ENCODE data around the gene THRB. TPM values are rescaled to one million over a fixed set of nuclear protein-coding genes. Genes with fewer than 3 reads are reported as not detected.

The THRB gene
- total and polyA plus RNA-seq, 8 donors, result 2.1 to 12.4 (median 7.8) TPM

- no peaks in the 10 kb centered on the region for H3K9me3 ChIP-seq
- H3K4me1 ChIP-seq, result peaks cover 0 to 25% (median 13%) of the 10 kb centered on the region in 3 donors
- WGBS, 2 donors, result 79 to 82% methylated on average over 5 of the region's 5 CpGs
- TF ChIP-seq, protein P1, sequence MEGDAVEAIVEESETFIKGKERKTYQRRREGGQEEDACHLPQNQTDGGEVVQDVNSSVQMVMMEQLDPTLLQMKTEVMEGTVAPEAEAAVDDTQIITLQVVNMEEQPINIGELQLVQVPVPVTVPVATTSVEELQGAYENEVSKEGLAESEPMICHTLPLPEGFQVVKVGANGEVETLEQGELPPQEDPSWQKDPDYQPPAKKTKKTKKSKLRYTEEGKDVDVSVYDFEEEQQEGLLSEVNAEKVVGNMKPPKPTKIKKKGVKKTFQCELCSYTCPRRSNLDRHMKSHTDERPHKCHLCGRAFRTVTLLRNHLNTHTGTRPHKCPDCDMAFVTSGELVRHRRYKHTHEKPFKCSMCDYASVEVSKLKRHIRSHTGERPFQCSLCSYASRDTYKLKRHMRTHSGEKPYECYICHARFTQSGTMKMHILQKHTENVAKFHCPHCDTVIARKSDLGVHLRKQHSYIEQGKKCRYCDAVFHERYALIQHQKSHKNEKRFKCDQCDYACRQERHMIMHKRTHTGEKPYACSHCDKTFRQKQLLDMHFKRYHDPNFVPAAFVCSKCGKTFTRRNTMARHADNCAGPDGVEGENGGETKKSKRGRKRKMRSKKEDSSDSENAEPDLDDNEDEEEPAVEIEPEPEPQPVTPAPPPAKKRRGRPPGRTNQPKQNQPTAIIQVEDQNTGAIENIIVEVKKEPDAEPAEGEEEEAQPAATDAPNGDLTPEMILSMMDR (IDR thresholded peaks at IDR 0.05), result no peak
- FAIRE-seq, result no peak
- H3K36me3 ChIP-seq, result no peaks in the 10 kb centered on the region
- ATAC-seq, result no peak
- H3K27me3 ChIP-seq, result no peaks in the 10 kb centered on the region
- no peak overlapping the region for H3K4me3 ChIP-seq
- intact Hi-C loops (cut with DNase I), result loop anchor here in 1 of 3 donors (10.0 kb wide), 1 partner anchor 60 kb away; no protein-coding TSS in a partner anchor
- DNase-seq, result no peak
- no peak overlapping the region for H3K27ac ChIP-seq
Measured at GRCh38 chr3:24184528-24185176, 310.0 kb downstream of the THRB start.

GRCh38 chr3:24182756-24183155, 311.9 kb downstream of the THRB start:
- FAIRE-seq (no peak), DNase-seq (no peak), ATAC-seq (no peak)
- TF ChIP-seq, protein P1 (IDR thresholded peaks at IDR 0.05), result no peak
- Histone ChIP-seq H3K36me3 (no peaks in the 10 kb centered on the region), H3K27me3 (no peaks in the 10 kb centered on the region), H3K4me1 (peaks cover 0 to 26% (median 13%) of the 10 kb centered on the region in 3 donors), H3K9me3 (no peaks in the 10 kb centered on the region), H3K27ac (no peak overlapping the region), H3K4me3 (no peak overlapping the region)
- 97 to 98% methylated on average over 2 of the region's 2 CpGs for WGBS, 2 donors
- intact Hi-C loops (cut with DNase I), result loop anchor here in 1 of 3 donors (10.0 kb wide), 1 partner anchor 62 kb away; no protein-coding TSS in a partner anchor

DNA sequence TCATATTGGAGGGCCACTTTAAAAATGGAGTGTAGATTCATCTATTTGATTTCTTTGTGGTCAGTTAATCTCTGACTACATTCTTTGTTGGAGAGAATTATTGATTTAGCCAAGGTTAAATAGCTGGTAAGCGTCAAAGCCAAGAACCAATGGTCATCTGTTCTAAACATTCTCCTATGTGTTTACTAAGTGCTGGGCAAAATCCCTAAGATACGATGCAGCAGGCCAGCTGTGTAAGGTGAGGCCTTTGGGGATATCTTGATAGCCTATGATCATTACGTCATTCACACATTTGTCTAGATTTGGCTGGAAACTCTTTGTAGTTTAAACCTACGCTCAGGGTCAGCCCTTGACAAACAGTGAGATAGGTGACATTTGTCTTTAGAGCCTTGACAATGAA, 313.4 kb downstream of the THRB start:
- ATAC-seq, result peak; percentile 79 to 89 (median 82)
- 9 to 19% methylated on average over 4 of the region's 4 CpGs for WGBS, 2 donors
- H3K9me3 ChIP-seq, result no peaks in the 10 kb centered on the region
- H3K4me1 ChIP-seq, result peaks cover 0 to 26% (median 13%) of the 10 kb centered on the region in 3 donors
- no peaks in the 10 kb centered on the region for H3K27me3 ChIP-seq
- TF ChIP-seq, protein P1 (IDR thresholded peaks at IDR 0.05), result no peak
- intact Hi-C loops (cut with DNase I), result loop anchor here in 1 of 3 donors (10.0 kb wide), 1 partner anchor 64 kb away; no protein-coding TSS in a partner anchor
- H3K4me3 ChIP-seq, result no peak overlapping the region
- peak overlapping the region in 2 of 4 donors; percentile 11 to 20 for H3K27ac ChIP-seq
- peak in 2 of 6 donors; percentile 25 to 35 for DNase-seq
- H3K36me3 ChIP-seq, result no peaks in the 10 kb centered on the region
- FAIRE-seq, result no peak

DNA sequence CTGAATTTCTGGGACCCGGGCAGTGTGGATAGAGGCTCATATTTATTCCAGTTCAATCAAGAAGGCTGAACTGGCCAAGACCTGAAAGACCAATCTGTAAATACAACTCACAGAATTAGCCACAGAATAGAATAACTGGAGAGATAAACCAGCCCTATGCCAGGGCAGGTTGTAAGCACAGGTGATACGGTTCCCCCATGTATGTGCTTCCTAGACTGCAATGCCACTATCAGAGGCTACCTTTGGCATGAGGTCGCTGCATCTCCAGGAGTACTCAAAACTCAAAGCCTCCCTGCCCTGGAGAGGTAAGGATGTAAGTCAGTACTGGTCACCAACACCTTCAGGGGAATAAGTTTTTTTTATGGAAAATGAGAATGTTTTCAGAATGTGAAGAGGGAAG, 314.0 kb downstream of the THRB start:
- TF ChIP-seq, protein P1 (IDR thresholded peaks at IDR 0.05), result no peak
- H3K36me3 ChIP-seq, result no peaks in the 10 kb centered on the region
- H3K4me1 ChIP-seq, result peaks cover 0 to 21% (median 13%) of the 10 kb centered on the region in 3 donors
- 40 to 49% methylated on average over 3 of the region's 3 CpGs for WGBS, 2 donors
- FAIRE-seq, result no peak
- peak overlapping the region in 1 of 4 donors; percentile 20 for H3K27ac ChIP-seq
- peak; percentile 31 to 71 (median 56) for ATAC-seq
- no peaks in the 10 kb centered on the region for H3K9me3 ChIP-seq
- no peak for DNase-seq
- no peak overlapping the region for H3K4me3 ChIP-seq
- H3K27me3 ChIP-seq, result no peaks in the 10 kb centered on the region
- intact Hi-C loops (cut with DNase I), result loop anchor here in 1 of 3 donors (10.0 kb wide), 1 partner anchor 64 kb away; no protein-coding TSS in a partner anchor

- intact Hi-C loops (cut with DNase I), result no loop called here
- peaks cover 0 to 21% (median 13%) of the 10 kb centered on the region in 3 donors for H3K4me1 ChIP-seq
- no peak overlapping the region for H3K4me3 ChIP-seq
- DNase-seq, result no peak
- WGBS, 2 donors, result 87 to 90% methylated on average over 5 of the region's 5 CpGs
- TF ChIP-seq, protein P1 (IDR thresholded peaks at IDR 0.05), result no peak
- H3K27me3 ChIP-seq, result no peaks in the 10 kb centered on the region
- H3K27ac ChIP-seq, result no peak overlapping the region
- no peak for FAIRE-seq
- no peaks in the 10 kb centered on the region for H3K9me3 ChIP-seq
- ATAC-seq, result no peak
- no peaks in the 10 kb centered on the region for H3K36me3 ChIP-seq
Measured at GRCh38 chr3:24177201-24177600, 317.4 kb downstream of the THRB start.
